ENCODE measurements around the gene HINT2.

HINT2 gene

DNA sequence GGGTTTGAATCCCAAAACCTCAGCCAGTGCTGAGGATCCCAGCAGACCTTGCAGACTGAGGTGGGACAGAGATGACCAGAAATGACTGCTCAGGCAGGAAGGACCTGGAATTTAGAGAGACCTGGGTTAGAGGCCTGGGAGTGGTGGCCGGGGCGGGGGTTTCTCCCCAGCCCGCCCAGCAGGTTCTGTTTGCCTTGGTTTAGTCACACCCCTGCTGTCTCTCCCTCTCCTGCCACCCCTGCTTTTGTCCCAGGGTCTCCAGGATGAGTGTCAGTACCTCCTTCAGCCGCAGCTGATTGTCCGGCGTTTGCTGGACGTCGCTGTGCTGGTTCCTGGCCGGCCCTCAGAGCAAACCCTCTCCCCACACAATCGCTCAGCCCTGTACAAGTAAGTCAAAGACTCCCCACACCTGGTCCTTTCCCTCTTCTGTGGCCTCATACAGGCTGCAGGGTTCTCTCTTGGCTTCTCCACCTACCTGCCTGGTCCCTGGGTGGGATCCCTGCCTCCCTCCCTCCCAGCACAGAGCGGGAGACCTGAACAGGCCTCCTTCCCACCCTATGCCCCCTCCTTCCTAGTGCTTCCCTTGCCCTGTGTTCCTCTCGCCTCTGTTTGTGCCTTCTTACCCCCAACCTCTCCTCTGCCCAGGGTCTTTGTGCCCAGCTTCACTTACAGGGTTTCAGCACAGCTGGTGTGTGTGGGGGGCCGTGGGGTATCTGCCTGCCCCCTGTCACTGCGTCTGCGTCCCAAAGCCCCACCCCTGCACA lies 26.2 kb upstream of the HINT2 start:
- TF ChIP-seq CTCF (IDR thresholded peaks at IDR 0.05; ENCODE audit: extremely low read depth, insufficient read depth, missing control alignments): no peak
- no peak for DNase-seq (ENCODE audit: low spot score)
- in situ Hi-C loops (cut with MboI; ENCODE audit: low pct_unique_long_range_greater_than_20kb, low sequenced_read_pairs, unreplicated experiment): no loop called here

- in situ Hi-C loops (cut with MboI; ENCODE audit: low pct_unique_long_range_greater_than_20kb, low sequenced_read_pairs, unreplicated experiment): no loop called here
Observed at GRCh38 chr9:35839926-35840325, 25.1 kb upstream of the HINT2 start.

DNA sequence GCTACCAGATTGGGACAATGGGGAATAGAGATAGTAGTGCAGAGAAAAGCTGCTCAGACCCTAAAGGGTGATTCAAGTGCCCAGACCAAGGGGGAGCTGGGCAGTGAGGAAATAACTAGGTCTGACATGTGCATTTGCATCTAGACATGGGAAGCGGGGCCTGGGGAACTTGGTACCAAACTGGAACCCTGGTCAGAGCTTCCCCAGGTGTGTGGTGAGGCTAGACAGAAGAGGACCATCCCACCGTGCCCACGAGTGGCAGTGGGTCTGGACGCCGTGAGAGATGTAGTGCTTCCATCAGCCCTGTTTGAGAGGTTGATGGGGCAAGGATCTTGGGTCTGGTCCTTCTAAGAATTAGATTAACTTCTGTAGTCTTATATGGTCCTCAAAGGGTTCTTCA lies 21.8 kb upstream of the HINT2 start:
- in situ Hi-C loops (cut with MboI; ENCODE audit: low pct_unique_long_range_greater_than_20kb, low sequenced_read_pairs, unreplicated experiment): no loop called here
- no peak for TF ChIP-seq CTCF (IDR thresholded peaks at IDR 0.05; ENCODE audit: extremely low read depth, insufficient read depth, missing control alignments)
- no peak for DNase-seq (ENCODE audit: low spot score)

More at GRCh38 chr9:35839926-35840325, 25.1 kb upstream of the HINT2 start:
- DNase-seq (ENCODE audit: low spot score): no peak
- no peak for TF ChIP-seq CTCF (IDR thresholded peaks at IDR 0.05; ENCODE audit: extremely low read depth, insufficient read depth, missing control alignments)

GRCh38 chr9:35835766-35836165 lies 20.9 kb upstream of the HINT2 start:
- no peak for DNase-seq (ENCODE audit: low spot score)
- no peak for TF ChIP-seq CTCF (IDR thresholded peaks at IDR 0.05; ENCODE audit: extremely low read depth, insufficient read depth, missing control alignments)
- in situ Hi-C loops (cut with MboI; ENCODE audit: low pct_unique_long_range_greater_than_20kb, low sequenced_read_pairs, unreplicated experiment): no loop called here

DNA sequence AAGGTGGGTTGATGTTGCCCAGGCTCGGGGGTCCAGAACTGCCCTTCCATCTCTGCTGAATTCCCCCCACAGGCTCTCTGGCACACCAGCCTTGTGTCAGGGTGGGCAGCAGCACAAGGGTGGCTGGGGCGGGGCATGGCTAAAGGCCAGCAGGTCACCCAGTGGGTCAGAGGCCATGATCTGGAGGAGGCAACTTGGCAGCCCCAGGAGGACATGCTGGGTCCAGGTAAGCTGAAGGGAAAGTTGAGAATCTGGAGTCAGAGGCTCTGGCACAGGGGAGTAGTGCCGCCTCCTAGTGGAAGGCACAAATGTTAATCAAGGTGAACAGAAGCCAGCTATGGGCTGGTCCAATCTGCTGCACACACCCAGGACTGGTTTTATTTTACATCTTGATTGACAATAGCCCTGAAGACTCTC lies 20.4 kb upstream of the HINT2 start:
- peak; percentile 35 for TF ChIP-seq CTCF (IDR thresholded peaks at IDR 0.05; ENCODE audit: extremely low read depth, insufficient read depth, missing control alignments)
- in situ Hi-C loops (cut with MboI; ENCODE audit: low pct_unique_long_range_greater_than_20kb, low sequenced_read_pairs, unreplicated experiment): no loop called here
- no peak for DNase-seq (ENCODE audit: low spot score)

DNA sequence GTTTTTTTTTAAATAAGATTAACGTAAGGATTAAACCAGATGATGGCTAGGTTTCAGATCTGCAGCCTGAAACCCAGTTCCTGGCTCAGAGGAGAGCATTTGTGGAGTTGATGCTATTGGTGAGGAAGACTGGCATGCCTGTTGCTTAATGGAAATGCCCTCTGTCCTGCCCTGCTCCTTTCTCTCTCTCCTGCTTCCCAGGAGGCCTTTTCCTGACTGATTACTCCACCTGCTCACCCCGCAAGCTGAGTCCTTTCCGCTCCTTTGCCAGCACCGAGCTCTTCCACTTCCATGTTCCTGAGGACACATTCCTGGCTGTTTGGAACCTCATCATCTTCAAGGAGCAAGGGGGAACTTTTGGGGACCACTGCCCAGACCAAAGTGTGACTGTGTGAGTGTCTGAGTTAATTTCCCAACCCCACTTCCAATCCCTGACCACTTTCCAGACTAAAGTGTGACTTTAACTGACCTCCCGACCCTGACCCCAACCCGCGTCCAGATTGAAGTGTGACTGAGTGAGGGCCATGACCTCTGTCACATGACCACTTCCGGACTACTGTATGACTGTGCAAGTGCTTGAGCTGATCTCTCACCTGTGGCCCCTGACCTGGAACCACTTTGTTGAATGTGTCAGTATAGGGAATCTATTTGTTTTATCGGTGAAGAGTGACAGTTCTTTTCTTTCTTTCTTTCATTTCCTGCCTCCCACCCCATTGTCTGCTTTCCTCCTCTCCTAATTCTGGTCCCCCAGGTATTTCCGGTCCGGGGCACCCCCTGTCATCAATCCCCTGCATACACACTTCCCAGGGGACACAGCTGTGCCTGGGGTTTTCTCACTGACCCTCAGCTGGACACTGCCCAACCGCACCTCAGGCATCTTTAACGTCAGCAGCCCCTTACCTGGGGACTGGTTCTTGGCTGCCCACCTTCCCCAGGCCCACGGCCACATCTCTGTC lies 19.7 kb upstream of the HINT2 start:
- DNase-seq (ENCODE audit: low spot score): no peak
- in situ Hi-C loops (cut with MboI; ENCODE audit: low pct_unique_long_range_greater_than_20kb, low sequenced_read_pairs, unreplicated experiment): no loop called here
- no peak for TF ChIP-seq CTCF (IDR thresholded peaks at IDR 0.05; ENCODE audit: extremely low read depth, insufficient read depth, missing control alignments)

All from GM13977 (cell line).